ENCODE results near the gene ZBTB33.

Gene ZBTB33

GRCh38 chrX:120250522-120251271, at the start of gene ZBTB33:
Gene ZBTB33, plus strand, starts transcription at chrX:120250812. Its CDS starts 2,604 bp downstream, at chrX:120253416.
- peak; percentile 96 for ATAC-seq (ENCODE audit: insufficient read depth, low read depth)
- TF ChIP-seq EZH2 (IDR thresholded peaks at IDR 0.05; ENCODE audit: borderline replicate concordance, low read depth, low read length, severe bottlenecking) (no peak), CTCF (IDR thresholded peaks at IDR 0.05; ENCODE audit: borderline replicate concordance, extremely low read depth, low read length, poor library complexity, severe bottlenecking) (peak; percentile 77)
- H3K9ac ChIP-seq (ENCODE audit: low read depth, low read length): peak within 1 kb of the TSS; percentile 82
- H3K4me2 ChIP-seq (ENCODE audit: insufficient read depth, low read length): peak within 1 kb of the TSS; percentile 74
- no peaks in the 10 kb centered on the region for H3K27me3 ChIP-seq (ENCODE audit: insufficient read depth, low read length, poor library complexity)
- peaks cover 24% of the 10 kb centered on the region for H3K36me3 ChIP-seq (ENCODE audit: insufficient read depth, low read length)
- peak; percentile 92 for DNase-seq
- no peaks in the 10 kb centered on the region for H3K9me3 ChIP-seq (ENCODE audit: insufficient read depth, low read length, severe bottlenecking)
- H3K79me2 ChIP-seq (ENCODE audit: insufficient read depth, low read length): peaks cover 35% of the 10 kb centered on the region
- H3K4me1 ChIP-seq (ENCODE audit: insufficient read depth, low read length): peaks cover 19% of the 10 kb centered on the region
- H3K4me3 ChIP-seq (ENCODE audit: low read depth in 1 of 2, low read length in 2 of 2): peak within 1 kb of the TSS; percentile 55 to 82
- peak within 1 kb of the TSS; percentile 77 for H3K27ac ChIP-seq (ENCODE audit: low read length)
- H4K20me1 ChIP-seq (ENCODE audit: insufficient read depth, low read length): peaks cover 5% of the 10 kb centered on the region; the same call in 1 of the 2 replicates
- peak within 1 kb of the TSS; percentile 81 for H2AFZ ChIP-seq (ENCODE audit: low read depth, low read length)

GRCh38 chrX:120200851-120201250, 49.8 kb upstream of the ZBTB33 start:
- Histone ChIP-seq H3K27me3 (ENCODE audit: insufficient read depth, low read length, poor library complexity) (no peaks in the 10 kb centered on the region), H3K4me1 (ENCODE audit: insufficient read depth, low read length) (no peaks in the 10 kb centered on the region)
- ATAC-seq (ENCODE audit: insufficient read depth, low read depth): no peak

GRCh38 chrX:120205816-120206753, 44.5 kb upstream of the ZBTB33 start:
- Histone ChIP-seq H3K79me2 (ENCODE audit: insufficient read depth, low read length) (no peaks in the 10 kb centered on the region), H3K9me3 (ENCODE audit: insufficient read depth, low read length, severe bottlenecking) (no peaks in the 10 kb centered on the region), H3K27ac (ENCODE audit: low read length) (no peak overlapping the region), H3K9ac (ENCODE audit: low read depth, low read length) (no peak overlapping the region), H3K4me1 (ENCODE audit: insufficient read depth, low read length) (no peaks in the 10 kb centered on the region), H3K36me3 (ENCODE audit: insufficient read depth, low read length) (no peaks in the 10 kb centered on the region), H3K27me3 (ENCODE audit: insufficient read depth, low read length, poor library complexity) (no peaks in the 10 kb centered on the region), H3K4me2 (ENCODE audit: insufficient read depth, low read length) (no peak overlapping the region), H2AFZ (ENCODE audit: low read depth, low read length) (no peak overlapping the region), H3K4me3 (ENCODE audit: low read depth in 1 of 2, low read length in 2 of 2) (no peak overlapping the region), H4K20me1 (ENCODE audit: insufficient read depth, low read length) (no peaks in the 10 kb centered on the region)
- no peak for TF ChIP-seq CTCF (IDR thresholded peaks at IDR 0.05; ENCODE audit: borderline replicate concordance, extremely low read depth, low read length, poor library complexity, severe bottlenecking)
- no peak for TF ChIP-seq EZH2 (IDR thresholded peaks at IDR 0.05; ENCODE audit: borderline replicate concordance, low read depth, low read length, severe bottlenecking)
- DNase-seq (no peak), ATAC-seq (ENCODE audit: insufficient read depth, low read depth) (no peak)

More at GRCh38 chrX:120200851-120201250, 49.8 kb upstream of the ZBTB33 start:
- H2AFZ ChIP-seq (ENCODE audit: low read depth, low read length): no peak overlapping the region
- no peak overlapping the region for H3K9ac ChIP-seq (ENCODE audit: low read depth, low read length)
- H3K9me3 ChIP-seq (ENCODE audit: insufficient read depth, low read length, severe bottlenecking): no peaks in the 10 kb centered on the region
- no peak overlapping the region for H3K4me2 ChIP-seq (ENCODE audit: insufficient read depth, low read length)
- no peaks in the 10 kb centered on the region for H3K36me3 ChIP-seq (ENCODE audit: insufficient read depth, low read length)
- DNase-seq: no peak
- TF ChIP-seq EZH2 (IDR thresholded peaks at IDR 0.05; ENCODE audit: borderline replicate concordance, low read depth, low read length, severe bottlenecking): no peak
- TF ChIP-seq CTCF (IDR thresholded peaks at IDR 0.05; ENCODE audit: borderline replicate concordance, extremely low read depth, low read length, poor library complexity, severe bottlenecking): no peak
- H3K4me3 ChIP-seq (ENCODE audit: low read depth in 1 of 2, low read length in 2 of 2): no peak overlapping the region
- no peaks in the 10 kb centered on the region for H4K20me1 ChIP-seq (ENCODE audit: insufficient read depth, low read length)
- no peaks in the 10 kb centered on the region for H3K79me2 ChIP-seq (ENCODE audit: insufficient read depth, low read length)
- no peak overlapping the region for H3K27ac ChIP-seq (ENCODE audit: low read length)
